Measurements from ENCODE around the gene BMI1. TPM values are rescaled to one million over a fixed set of nuclear protein-coding genes. Genes with fewer than 3 reads are reported as not detected.
"Not testable (repeated sequence)": the region's sequence is repeated elsewhere in the genome, so short reads cannot be mapped to it uniquely, and the experiment has no call there.

BMI1 gene
- total RNA-seq, 1 experiment from 2014 or later, result 85.2 TPM

DNA sequence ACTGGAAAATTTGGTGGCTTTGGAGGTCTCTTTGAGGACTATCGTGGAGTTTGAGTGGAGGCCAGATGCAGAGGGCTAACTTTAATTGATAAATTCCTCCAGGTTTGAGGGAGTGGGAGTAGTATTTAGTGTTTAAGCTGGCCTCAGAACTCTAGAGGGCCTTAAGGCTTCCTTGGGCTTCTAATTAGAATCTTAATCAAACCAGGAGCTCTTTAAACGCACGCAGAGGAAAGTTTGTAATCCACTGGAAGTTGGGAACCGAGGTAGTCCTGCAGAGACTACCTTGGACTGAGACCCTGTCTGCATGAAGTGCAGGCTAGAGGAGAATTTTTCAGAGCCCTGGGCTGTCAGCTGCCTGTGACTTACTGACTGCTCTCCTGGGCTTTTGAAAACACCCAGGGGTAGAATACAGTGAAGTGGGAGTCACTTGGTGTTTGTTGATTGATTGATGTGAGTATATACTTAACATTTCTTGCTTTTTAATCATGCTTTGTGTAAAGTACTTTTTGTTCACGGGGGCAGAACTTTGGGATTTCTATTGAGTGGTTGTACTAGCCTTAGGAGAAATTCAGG, 30.3 kb downstream of the BMI1 start:
- DNase-seq (ENCODE audit: low spot score), result no peak
- intact Hi-C loops (cut with micrococcal nuclease; ENCODE audit: unreplicated experiment), result no loop called here
- no TSS peak for BruUV-seq (replicated peaks)
- no peaks in the 10 kb centered on the region for H3K36me3 ChIP-seq (ENCODE audit: insufficient read depth, low read length, poor library complexity, severe bottlenecking)
- ChIA-PET POLR2A (ENCODE audit: low non-redundant PET) (no interaction called here), CTCF (no interaction called here)
- no peak overlapping the region for H3K27ac ChIP-seq (ENCODE audit: low read depth, low read length, poor library complexity, severe bottlenecking)
- H3K4me3 ChIP-seq (ENCODE audit: low read depth, low read length, poor library complexity, severe bottlenecking), result no peak overlapping the region
- no peaks in the 10 kb centered on the region for H3K4me1 ChIP-seq (ENCODE audit: insufficient read depth, low read length, poor library complexity, severe bottlenecking)
- TF ChIP-seq, protein P1, sequence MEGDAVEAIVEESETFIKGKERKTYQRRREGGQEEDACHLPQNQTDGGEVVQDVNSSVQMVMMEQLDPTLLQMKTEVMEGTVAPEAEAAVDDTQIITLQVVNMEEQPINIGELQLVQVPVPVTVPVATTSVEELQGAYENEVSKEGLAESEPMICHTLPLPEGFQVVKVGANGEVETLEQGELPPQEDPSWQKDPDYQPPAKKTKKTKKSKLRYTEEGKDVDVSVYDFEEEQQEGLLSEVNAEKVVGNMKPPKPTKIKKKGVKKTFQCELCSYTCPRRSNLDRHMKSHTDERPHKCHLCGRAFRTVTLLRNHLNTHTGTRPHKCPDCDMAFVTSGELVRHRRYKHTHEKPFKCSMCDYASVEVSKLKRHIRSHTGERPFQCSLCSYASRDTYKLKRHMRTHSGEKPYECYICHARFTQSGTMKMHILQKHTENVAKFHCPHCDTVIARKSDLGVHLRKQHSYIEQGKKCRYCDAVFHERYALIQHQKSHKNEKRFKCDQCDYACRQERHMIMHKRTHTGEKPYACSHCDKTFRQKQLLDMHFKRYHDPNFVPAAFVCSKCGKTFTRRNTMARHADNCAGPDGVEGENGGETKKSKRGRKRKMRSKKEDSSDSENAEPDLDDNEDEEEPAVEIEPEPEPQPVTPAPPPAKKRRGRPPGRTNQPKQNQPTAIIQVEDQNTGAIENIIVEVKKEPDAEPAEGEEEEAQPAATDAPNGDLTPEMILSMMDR (conservative IDR thresholded peaks at IDR 0.05; ENCODE audit: low read depth, low read length), result no peak
- TF ChIP-seq EZH2 (IDR thresholded peaks at IDR 0.05; ENCODE audit: borderline replicate concordance, low read depth, low read length, poor library complexity, severe bottlenecking), result no peak
- H3K9me3 ChIP-seq (ENCODE audit: low read depth, low read length, poor library complexity, severe bottlenecking), result no peaks in the 10 kb centered on the region
- H3K27me3 ChIP-seq (replicated peaks; ENCODE audit: insufficient read depth, low read depth, low read length, poor library complexity), result peaks cover 28% of the 10 kb centered on the region

DNA sequence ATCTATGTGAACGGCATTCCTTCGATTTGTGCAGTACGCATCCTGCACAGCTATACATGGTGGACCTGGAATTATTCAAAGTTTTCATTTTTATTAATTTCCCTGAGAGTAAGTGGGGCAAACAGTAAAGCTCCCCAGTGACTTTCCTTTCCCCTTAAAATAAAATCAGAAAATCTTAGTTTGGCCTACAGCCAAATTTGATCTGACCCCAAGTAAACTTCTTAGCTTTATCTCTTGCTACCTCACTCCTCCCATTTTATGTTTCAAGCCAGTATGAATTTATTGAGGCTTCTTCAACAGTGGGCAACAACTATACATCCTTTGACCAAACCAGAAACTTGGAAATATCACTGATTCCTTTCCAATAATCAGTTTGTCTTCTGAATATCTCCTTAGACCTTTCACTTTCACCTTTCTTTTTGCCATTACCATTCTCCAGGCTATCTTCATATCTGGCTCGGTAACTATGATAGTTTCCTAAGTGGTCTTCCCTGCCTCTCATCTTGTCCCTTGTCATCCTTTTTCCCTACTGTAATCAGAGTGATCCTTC, 35.5 kb downstream of the BMI1 start:
- H3K9me3 ChIP-seq (ENCODE audit: low read depth, low read length, poor library complexity, severe bottlenecking), result no peaks in the 10 kb centered on the region
- ChIA-PET POLR2A (ENCODE audit: low non-redundant PET) (interaction anchor here (0.6 kb wide), 1 partner anchor 45 kb away, joined by 3 read pairs; no protein-coding TSS in a partner anchor), CTCF (no interaction called here)
- intact Hi-C loops (cut with micrococcal nuclease; ENCODE audit: unreplicated experiment), result no loop called here
- no TSS peak for BruUV-seq (replicated peaks)
- H3K27me3 ChIP-seq (replicated peaks; ENCODE audit: insufficient read depth, low read depth, low read length, poor library complexity), result no peaks in the 10 kb centered on the region
- no peak overlapping the region for H3K27ac ChIP-seq (ENCODE audit: low read depth, low read length, poor library complexity, severe bottlenecking)
- no peak for DNase-seq (ENCODE audit: low spot score)
- TF ChIP-seq, protein P1 (conservative IDR thresholded peaks at IDR 0.05; ENCODE audit: low read depth, low read length), result no peak
- TF ChIP-seq EZH2 (IDR thresholded peaks at IDR 0.05; ENCODE audit: borderline replicate concordance, low read depth, low read length, poor library complexity, severe bottlenecking), result no peak
- no peaks in the 10 kb centered on the region for H3K36me3 ChIP-seq (ENCODE audit: insufficient read depth, low read length, poor library complexity, severe bottlenecking)
- no peak overlapping the region for H3K4me3 ChIP-seq (ENCODE audit: low read depth, low read length, poor library complexity, severe bottlenecking)
- no peaks in the 10 kb centered on the region for H3K4me1 ChIP-seq (ENCODE audit: insufficient read depth, low read length, poor library complexity, severe bottlenecking)

GRCh38 chr10:22357770-22358169, 36.9 kb downstream of the BMI1 start:
- H3K4me1 ChIP-seq (ENCODE audit: insufficient read depth, low read length, poor library complexity, severe bottlenecking); BruUV-seq (replicated peaks); POLR2A ChIA-PET (ENCODE audit: low non-redundant PET); H3K27ac ChIP-seq (ENCODE audit: low read depth, low read length, poor library complexity, severe bottlenecking); H3K36me3 ChIP-seq (ENCODE audit: insufficient read depth, low read length, poor library complexity, severe bottlenecking); H3K4me3 ChIP-seq (ENCODE audit: low read depth, low read length, poor library complexity, severe bottlenecking); H3K27me3 ChIP-seq (replicated peaks; ENCODE audit: insufficient read depth, low read depth, low read length, poor library complexity); intact Hi-C loops (cut with micrococcal nuclease; ENCODE audit: unreplicated experiment); CTCF ChIA-PET; DNase-seq (ENCODE audit: low spot score); H3K9me3 ChIP-seq (ENCODE audit: low read depth, low read length, poor library complexity, severe bottlenecking): not testable (repeated sequence)

GRCh38 chr10:22363305-22363704, 42.4 kb downstream of the BMI1 start:
- no peaks in the 10 kb centered on the region for H3K4me1 ChIP-seq (ENCODE audit: insufficient read depth, low read length, poor library complexity, severe bottlenecking)
- H3K27me3 ChIP-seq (replicated peaks; ENCODE audit: insufficient read depth, low read depth, low read length, poor library complexity), result no peaks in the 10 kb centered on the region
- CTCF ChIA-PET, result no interaction called here
- no peaks in the 10 kb centered on the region for H3K36me3 ChIP-seq (ENCODE audit: insufficient read depth, low read length, poor library complexity, severe bottlenecking)
- no peak for DNase-seq (ENCODE audit: low spot score)
- no peak overlapping the region for H3K4me3 ChIP-seq (ENCODE audit: low read depth, low read length, poor library complexity, severe bottlenecking)
- H3K9me3 ChIP-seq (ENCODE audit: low read depth, low read length, poor library complexity, severe bottlenecking), result no peaks in the 10 kb centered on the region
- intact Hi-C loops (cut with micrococcal nuclease; ENCODE audit: unreplicated experiment), result no loop called here
- no TSS peak for BruUV-seq (replicated peaks)
- no peak overlapping the region for H3K27ac ChIP-seq (ENCODE audit: low read depth, low read length, poor library complexity, severe bottlenecking)
- TF ChIP-seq, protein P1 (conservative IDR thresholded peaks at IDR 0.05; ENCODE audit: low read depth, low read length), result no peak
- no peak for TF ChIP-seq EZH2 (IDR thresholded peaks at IDR 0.05; ENCODE audit: borderline replicate concordance, low read depth, low read length, poor library complexity, severe bottlenecking)
- POLR2A ChIA-PET (ENCODE audit: low non-redundant PET), result no interaction called here

All from A673 (cell line).